Measurements from ENCODE around the gene HTR4.

The HTR4 gene

DNA sequence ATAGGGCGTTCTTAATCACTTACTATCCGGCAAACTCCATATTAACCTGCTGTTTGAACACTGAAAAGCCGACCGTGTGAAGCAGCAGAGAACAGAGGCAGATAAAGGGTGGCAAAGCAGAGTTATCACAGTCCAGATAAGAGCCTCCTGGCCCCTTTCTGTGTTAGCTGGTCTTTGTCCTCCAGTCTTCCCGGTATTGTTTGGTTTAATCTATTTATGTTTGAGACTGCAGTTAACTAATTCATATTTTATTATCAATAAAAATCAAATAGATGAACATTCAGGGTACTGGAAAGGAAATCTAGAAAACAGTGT is 6.0 kb upstream of the HTR4 start:
- no peak for DNase-seq
- Histone ChIP-seq H3K4me1 (ENCODE audit: low read length) (no peaks in the 10 kb centered on the region), H2AFZ (ENCODE audit: low read length) (no peak overlapping the region), H3K9ac (ENCODE audit: low read length) (no peak overlapping the region), H3K4me3 (ENCODE audit: low read length) (no peak overlapping the region), H3K4me2 (ENCODE audit: low read depth, low read length) (no peak overlapping the region), H3K79me2 (ENCODE audit: low read length) (no peaks in the 10 kb centered on the region), H3F3A (ENCODE audit: insufficient read depth, low read length) (no peaks in the 10 kb centered on the region), H3K9me3 (replicated peaks; ENCODE audit: insufficient read depth, low read length) (no peaks in the 10 kb centered on the region), H3K36me3 (replicated peaks; ENCODE audit: insufficient read depth, low read length) (no peaks in the 10 kb centered on the region), H3K9me2 (replicated peaks; ENCODE audit: insufficient read depth, low read length) (no peaks in the 10 kb centered on the region), H4K20me1 (ENCODE audit: insufficient read depth, low read length) (no peaks in the 10 kb centered on the region), H3K27me3 (replicated peaks; ENCODE audit: insufficient read depth, low read length) (no peaks in the 10 kb centered on the region), H3K27ac (ENCODE audit: low read length) (no peak overlapping the region)
- TF ChIP-seq, protein P1, sequence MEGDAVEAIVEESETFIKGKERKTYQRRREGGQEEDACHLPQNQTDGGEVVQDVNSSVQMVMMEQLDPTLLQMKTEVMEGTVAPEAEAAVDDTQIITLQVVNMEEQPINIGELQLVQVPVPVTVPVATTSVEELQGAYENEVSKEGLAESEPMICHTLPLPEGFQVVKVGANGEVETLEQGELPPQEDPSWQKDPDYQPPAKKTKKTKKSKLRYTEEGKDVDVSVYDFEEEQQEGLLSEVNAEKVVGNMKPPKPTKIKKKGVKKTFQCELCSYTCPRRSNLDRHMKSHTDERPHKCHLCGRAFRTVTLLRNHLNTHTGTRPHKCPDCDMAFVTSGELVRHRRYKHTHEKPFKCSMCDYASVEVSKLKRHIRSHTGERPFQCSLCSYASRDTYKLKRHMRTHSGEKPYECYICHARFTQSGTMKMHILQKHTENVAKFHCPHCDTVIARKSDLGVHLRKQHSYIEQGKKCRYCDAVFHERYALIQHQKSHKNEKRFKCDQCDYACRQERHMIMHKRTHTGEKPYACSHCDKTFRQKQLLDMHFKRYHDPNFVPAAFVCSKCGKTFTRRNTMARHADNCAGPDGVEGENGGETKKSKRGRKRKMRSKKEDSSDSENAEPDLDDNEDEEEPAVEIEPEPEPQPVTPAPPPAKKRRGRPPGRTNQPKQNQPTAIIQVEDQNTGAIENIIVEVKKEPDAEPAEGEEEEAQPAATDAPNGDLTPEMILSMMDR (IDR thresholded peaks at IDR 0.05; ENCODE audit: low read length) = no peak
- TF ChIP-seq EZH2 (optimal IDR thresholded peaks at IDR 0.05; ENCODE audit: low read depth, low read length) = no peak
- TF ChIP-seq EZH2phosphoT487 (IDR thresholded peaks at IDR 0.05; ENCODE audit: low read length) = no peak

DNA sequence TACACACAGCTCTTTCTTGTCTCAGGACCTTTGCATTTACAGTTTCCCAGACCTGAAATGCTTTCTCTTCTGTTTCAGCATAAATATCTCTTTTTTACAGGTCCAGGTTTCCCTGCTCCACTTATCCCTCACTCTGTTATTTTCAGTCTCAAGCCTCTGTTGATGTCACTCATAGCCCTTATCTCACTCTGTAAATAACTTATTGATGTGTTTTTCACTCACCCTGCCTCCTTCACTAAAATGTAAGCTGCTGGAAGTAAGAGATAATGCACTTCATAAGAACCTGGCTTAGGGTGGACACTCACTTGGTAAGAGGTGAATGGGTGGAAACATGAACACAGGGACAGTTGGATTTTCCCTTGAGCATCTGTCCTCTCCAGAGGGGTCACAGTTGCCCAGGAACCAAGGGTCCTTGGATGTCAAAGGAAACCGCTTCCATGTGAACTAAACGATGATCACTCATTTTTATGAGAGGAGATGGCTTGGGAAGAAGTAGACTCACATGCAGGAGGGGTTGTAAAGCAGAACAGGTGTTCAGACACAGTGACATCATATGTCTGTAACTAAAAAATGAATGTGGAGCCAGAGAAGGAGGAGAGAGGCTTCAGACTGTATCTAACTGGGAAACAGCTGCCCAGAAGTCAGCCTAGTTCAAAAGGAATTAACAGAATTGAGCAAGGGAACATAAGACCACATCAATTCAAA is 5.5 kb upstream of the HTR4 start:
- Histone ChIP-seq H3F3A (ENCODE audit: insufficient read depth, low read length) (no peaks in the 10 kb centered on the region), H3K4me3 (ENCODE audit: low read length) (no peak overlapping the region), H3K79me2 (ENCODE audit: low read length) (no peaks in the 10 kb centered on the region), H3K36me3 (replicated peaks; ENCODE audit: insufficient read depth, low read length) (no peaks in the 10 kb centered on the region), H3K9ac (ENCODE audit: low read length) (no peak overlapping the region), H3K27me3 (replicated peaks; ENCODE audit: insufficient read depth, low read length) (no peaks in the 10 kb centered on the region), H2AFZ (ENCODE audit: low read length) (no peak overlapping the region), H3K9me3 (replicated peaks; ENCODE audit: insufficient read depth, low read length) (no peaks in the 10 kb centered on the region), H3K27ac (ENCODE audit: low read length) (no peak overlapping the region), H4K20me1 (ENCODE audit: insufficient read depth, low read length) (no peaks in the 10 kb centered on the region), H3K4me2 (ENCODE audit: low read depth, low read length) (no peak overlapping the region), H3K9me2 (replicated peaks; ENCODE audit: insufficient read depth, low read length) (no peaks in the 10 kb centered on the region), H3K4me1 (ENCODE audit: low read length) (no peaks in the 10 kb centered on the region)
- TF ChIP-seq EZH2 (optimal IDR thresholded peaks at IDR 0.05; ENCODE audit: low read depth, low read length) (no peak), EZH2phosphoT487 (IDR thresholded peaks at IDR 0.05; ENCODE audit: low read length) (no peak)
- TF ChIP-seq, protein P1 (IDR thresholded peaks at IDR 0.05; ENCODE audit: low read length) = no peak
- DNase-seq = no peak

DNA sequence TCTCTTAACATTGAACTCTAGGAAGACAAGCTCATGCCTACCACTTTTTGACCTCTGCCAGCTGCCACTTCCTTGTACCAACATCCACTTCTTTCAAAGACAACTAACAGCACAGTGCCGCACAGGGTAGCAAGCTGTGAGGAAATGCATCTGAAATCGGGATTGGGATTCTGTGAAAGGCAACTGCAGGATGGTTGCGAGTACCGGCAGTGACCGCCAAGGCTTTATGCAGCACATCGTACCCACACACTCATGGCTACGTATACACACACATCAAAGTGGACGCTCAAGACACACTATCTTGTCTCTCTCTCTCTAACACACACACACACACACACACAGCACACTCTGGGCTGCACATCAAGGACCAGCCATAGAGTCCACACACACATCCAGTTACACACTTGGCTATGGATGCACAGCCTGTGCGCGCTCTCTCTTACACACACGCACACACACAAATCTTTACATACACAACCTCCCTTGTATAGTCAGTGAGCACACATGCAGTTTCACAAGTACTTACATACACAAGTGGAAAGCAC is 964 bp downstream of the HTR4 start:
- Histone ChIP-seq H3K27me3 (replicated peaks; ENCODE audit: insufficient read depth, low read length) (no peaks in the 10 kb centered on the region), H4K20me1 (ENCODE audit: insufficient read depth, low read length) (no peaks in the 10 kb centered on the region), H3F3A (ENCODE audit: insufficient read depth, low read length) (no peaks in the 10 kb centered on the region), H2AFZ (ENCODE audit: low read length) (no peak overlapping the region), H3K4me2 (ENCODE audit: low read depth, low read length) (no peak overlapping the region), H3K27ac (ENCODE audit: low read length) (no peak overlapping the region), H3K9ac (ENCODE audit: low read length) (no peak overlapping the region), H3K9me3 (replicated peaks; ENCODE audit: insufficient read depth, low read length) (no peaks in the 10 kb centered on the region), H3K79me2 (ENCODE audit: low read length) (no peaks in the 10 kb centered on the region), H3K36me3 (replicated peaks; ENCODE audit: insufficient read depth, low read length) (no peaks in the 10 kb centered on the region), H3K9me2 (replicated peaks; ENCODE audit: insufficient read depth, low read length) (no peaks in the 10 kb centered on the region), H3K4me1 (ENCODE audit: low read length) (no peaks in the 10 kb centered on the region), H3K4me3 (ENCODE audit: low read length) (no peak overlapping the region)
- no peak for DNase-seq
- TF ChIP-seq, protein P1 (IDR thresholded peaks at IDR 0.05; ENCODE audit: low read length) = no peak
- TF ChIP-seq EZH2phosphoT487 (IDR thresholded peaks at IDR 0.05; ENCODE audit: low read length) = no peak
- no peak for TF ChIP-seq EZH2 (optimal IDR thresholded peaks at IDR 0.05; ENCODE audit: low read depth, low read length)
